Vagina (tissue), 2 donors: Measurements from ENCODE around the gene SBF2.

Experiments used
- CTCF ChIP-seq, 3 experiments: fragments of 450-650 bp in 2 of 3; fragments of 200-600 bp in 1 of 3; sonication (generic) in 1 of 3; IDR thresholded peaks; one replicate each; pipeline ENCODE4 v1.5.1; 2017 to 2019; ENCODE audit warnings: antibody characterized with exemption in 3 of 3, mild to moderate bottlenecking in 2 of 3, moderate library complexity in 2 of 3
- POLR2A ChIP-seq, 2 donors: fragments of 450-650 bp; IDR thresholded peaks; one replicate each; pipeline ENCODE4 v1.6.1; 2017; ENCODE audit warnings: antibody characterized with exemption in 2 of 2, mild to moderate bottlenecking in 2 of 2, moderate library complexity in 2 of 2
- POLR2AphosphoS5 ChIP-seq, 2 donors: sonication (generic); formaldehyde crosslinking; IDR thresholded peaks; one replicate each; pipeline ENCODE4 v1.9.0; 2017; ENCODE audit warnings: antibody characterized with exemption in 2 of 2, mild to moderate bottlenecking in 2 of 2, low read depth in 1 of 2; ENCODE audit not compliant: insufficient read depth in 1 of 2

GRCh38 chr11:9772218-9772617, 521.8 kb downstream of the SBF2 start:
- TF ChIP-seq CTCF (IDR thresholded peaks at IDR 0.05): no peak
- no peak for TF ChIP-seq POLR2AphosphoS5 (IDR thresholded peaks at IDR 0.05; ENCODE audit: insufficient read depth in 1 of 2, low read depth in 1 of 2)
- TF ChIP-seq POLR2A (IDR thresholded peaks at IDR 0.05): no peak
